HG02981 (cell line): Measurements from ENCODE around the gene AKT2.

ENCODE experiments used
- ATAC-seq: cut with Tn5 transposase; IDR thresholded peaks from one replicate; pipeline ENCODE4 v1.9.1; 2021; ENCODE audit warnings: mild to moderate bottlenecking, moderate library complexity; ENCODE audit not compliant: unreplicated experiment

The AKT2 gene

DNA sequence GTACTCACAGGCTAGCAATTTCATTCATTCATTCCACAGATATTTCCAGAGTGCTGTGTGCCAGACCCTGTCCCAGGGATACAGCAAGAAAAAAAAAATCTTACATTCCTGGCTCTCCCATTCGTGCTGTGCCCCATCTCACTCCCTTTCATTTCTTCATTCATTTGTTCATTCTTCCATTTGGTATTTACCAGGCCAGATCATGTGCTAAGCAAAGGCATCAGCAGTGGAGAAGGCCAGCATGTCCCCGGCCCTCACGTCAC, 91.6 kb downstream of the AKT2 start:
- no peak for ATAC-seq

DNA sequence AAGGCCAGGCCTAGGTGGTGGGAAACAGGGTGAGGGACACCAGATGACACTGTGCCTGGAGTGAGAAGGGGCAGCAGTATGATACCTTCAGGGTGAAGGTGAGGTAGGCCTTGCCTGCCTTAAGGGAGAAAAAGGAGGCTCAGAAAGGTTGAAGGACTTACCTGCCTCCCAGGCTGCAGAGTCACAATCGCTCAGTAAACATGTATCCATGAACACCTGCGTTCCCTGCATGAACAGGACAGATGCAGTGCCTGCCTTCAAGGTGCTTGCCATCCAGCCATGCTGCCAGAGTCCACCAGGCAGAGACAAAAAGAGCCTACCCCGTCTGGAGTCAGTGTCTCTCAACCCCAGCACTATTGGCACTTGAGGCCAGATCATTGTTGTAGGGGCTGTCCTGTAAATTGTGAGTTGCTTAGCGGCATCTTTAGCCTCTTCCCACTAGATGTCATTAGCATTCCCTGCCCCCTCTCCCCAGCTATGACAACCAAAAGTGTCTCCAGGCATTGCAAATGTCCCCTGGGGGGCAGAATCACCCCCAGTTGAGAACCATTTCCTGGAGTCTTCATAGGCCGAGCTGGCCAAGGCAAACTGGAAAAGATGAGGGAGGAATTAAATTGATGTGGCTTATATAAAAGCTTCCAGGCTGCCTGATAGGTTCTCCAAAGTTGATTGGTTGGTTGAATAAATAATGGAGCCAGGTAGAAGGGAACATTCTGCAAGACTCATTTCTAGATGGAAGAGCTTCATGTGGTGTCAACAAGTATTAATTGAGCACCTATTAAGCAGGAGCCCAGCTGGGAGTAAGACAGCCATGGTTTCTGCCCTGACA, 92.2 kb downstream of the AKT2 start:
- ATAC-seq: no peak

DNA sequence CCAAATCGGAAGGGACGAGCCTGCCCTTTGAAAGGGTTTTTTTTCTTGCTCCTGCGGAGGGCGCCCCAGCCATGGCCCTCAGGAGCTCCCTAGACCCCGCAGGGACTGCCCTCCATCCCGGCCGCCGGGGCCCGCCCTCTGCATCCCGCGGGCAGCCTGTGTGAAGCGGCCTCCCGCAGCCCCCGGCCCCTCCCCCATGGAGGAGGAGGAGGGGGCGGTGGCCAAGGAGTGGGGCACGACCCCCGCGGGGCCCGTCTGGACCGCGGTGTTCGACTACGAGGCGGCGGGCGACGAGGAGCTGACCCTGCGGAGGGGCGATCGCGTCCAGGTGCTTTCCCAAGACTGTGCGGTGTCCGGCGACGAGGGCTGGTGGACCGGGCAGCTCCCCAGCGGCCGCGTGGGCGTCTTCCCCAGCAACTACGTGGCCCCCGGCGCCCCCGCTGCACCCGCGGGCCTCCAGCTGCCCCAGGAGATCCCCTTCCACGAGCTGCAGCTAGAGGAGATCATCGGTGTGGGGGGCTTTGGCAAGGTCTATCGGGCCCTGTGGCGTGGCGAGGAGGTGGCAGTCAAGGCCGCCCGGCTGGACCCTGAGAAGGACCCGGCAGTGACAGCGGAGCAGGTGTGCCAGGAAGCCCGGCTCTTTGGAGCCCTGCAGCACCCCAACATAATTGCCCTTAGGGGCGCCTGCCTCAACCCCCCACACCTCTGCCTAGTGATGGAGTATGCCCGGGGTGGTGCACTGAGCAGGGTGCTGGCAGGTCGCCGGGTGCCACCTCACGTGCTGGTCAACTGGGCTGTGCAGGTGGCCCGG, 93.1 kb downstream of the AKT2 start:
- ATAC-seq: peak; percentile 17

DNA sequence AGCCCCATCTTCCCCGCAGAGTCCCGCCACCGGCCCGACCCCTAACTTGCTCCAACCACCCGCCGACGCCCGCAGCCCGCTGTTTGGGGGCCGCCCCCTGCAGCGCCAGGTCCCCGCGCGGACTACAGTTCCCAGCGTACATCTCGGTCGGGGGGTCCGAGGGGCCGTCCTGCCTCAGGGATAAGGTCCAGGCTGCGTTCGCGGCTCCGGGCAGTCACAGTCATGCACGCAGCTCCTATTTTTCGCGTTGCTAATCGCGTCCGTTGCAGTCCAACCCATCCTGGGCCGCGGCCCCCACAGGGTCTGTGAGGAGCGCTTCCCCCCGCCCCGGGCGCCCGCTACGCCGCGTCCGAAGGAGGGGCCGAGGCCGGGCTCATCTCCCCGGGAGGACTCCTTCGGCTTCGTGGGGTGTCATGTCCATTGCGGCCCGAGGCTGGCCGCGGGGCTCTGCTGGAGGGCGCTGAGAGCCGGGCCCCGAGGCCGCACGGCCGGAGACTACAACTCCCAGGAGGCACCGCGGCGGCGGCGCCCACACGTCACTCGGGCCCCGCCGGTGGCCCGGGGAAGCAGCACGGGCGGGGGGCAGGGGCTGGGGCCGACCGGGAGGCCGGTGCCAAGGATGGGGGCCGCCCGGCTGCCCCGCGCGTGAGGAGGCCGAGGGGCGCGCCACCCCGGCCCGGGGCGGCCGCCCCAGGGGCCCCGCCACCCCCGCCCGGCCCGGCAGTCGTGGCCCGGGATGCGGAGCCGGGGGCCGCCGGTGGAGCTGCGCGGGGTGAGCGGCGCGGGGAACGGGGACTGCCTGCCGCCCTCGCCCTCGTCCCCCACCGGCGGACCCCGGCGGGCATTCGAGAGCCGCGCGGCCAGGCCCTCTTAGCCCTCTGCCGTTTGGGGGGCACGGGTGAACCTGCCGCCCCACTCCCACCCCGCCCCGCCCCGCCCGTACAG, 94.0 kb downstream of the AKT2 start, which contains the start of gene MAP3K10:
Gene MAP3K10 (plus strand): TSS at position 536 of the 945 bp plus-strand sequence. CDS start 606 bp downstream, outside the sequence.
- peak; percentile 67 for ATAC-seq

- ATAC-seq: no peak
These were observed 100.9 kb downstream of the AKT2 start for GRCh38 chr19:40184273-40184672.
